NB4 (cell line): Measurements from ENCODE around the gene EMP2.

ENCODE experiments used
- POLR2A ChIP-seq: IDR thresholded peaks from 2 replicates; pipeline ENCODE4 v1.6.1; 2011; ENCODE audit warnings: mild to moderate bottlenecking; ENCODE audit not compliant: insufficient read length; ENCODE audit errors: extremely low read depth
- TF ChIP-seq, protein P1 (sequence below): IDR thresholded peaks from 2 replicates; pipeline ENCODE4 v1.6.1; 2011; ENCODE audit warnings: low read depth, low read length
- TF ChIP-seq, protein P2 (sequence below): IDR thresholded peaks from one replicate; pipeline ENCODE4 v1.5.1; 2012; ENCODE audit warnings: low read depth, low read length

DNA sequence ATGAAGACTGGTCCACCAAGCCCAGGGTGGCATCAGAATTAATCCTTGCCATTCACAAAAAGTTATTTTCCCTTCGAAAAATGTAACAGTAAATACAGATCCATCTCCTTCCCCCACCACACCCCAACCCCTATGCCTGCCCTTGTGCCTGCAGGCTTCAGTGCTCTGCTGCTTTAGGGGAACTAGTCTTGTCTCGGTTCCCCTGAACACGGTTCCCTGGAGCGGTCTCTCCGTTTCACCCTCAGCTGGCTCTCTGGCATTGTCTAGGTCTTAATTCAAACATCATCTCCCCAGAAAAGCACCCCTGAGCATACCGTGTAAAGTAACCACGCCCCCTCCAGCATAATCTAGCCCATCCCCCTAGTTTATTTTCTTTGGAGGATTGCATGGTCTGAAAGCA, 25.8 kb downstream of the EMP2 start:
- TF ChIP-seq, protein P1, sequence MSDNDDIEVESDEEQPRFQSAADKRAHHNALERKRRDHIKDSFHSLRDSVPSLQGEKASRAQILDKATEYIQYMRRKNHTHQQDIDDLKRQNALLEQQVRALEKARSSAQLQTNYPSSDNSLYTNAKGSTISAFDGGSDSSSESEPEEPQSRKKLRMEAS: no peak
- no peak for TF ChIP-seq POLR2A
- TF ChIP-seq, protein P2, sequence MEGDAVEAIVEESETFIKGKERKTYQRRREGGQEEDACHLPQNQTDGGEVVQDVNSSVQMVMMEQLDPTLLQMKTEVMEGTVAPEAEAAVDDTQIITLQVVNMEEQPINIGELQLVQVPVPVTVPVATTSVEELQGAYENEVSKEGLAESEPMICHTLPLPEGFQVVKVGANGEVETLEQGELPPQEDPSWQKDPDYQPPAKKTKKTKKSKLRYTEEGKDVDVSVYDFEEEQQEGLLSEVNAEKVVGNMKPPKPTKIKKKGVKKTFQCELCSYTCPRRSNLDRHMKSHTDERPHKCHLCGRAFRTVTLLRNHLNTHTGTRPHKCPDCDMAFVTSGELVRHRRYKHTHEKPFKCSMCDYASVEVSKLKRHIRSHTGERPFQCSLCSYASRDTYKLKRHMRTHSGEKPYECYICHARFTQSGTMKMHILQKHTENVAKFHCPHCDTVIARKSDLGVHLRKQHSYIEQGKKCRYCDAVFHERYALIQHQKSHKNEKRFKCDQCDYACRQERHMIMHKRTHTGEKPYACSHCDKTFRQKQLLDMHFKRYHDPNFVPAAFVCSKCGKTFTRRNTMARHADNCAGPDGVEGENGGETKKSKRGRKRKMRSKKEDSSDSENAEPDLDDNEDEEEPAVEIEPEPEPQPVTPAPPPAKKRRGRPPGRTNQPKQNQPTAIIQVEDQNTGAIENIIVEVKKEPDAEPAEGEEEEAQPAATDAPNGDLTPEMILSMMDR: no peak
